Stimulated activated CD4-positive, alpha-beta T cell treated with anti-CD3 and anti-CD28 coated beads, Interleukin-15, amount 100 ng/mL, for 1 hour (primary cell): Measurements from ENCODE around the gene RAB11A.

ENCODE experiments used
- DNase-seq, 2 donors: peaks; one replicate each; pipeline ENCODE4 v3.0.0-alpha.2; 2020; ENCODE audit warnings: low read depth in 1 of 2, low spot score in 1 of 2

The RAB11A gene

GRCh38 chr15:65937476-65937875 lies 68.2 kb downstream of the RAB11A start:
- no peak for DNase-seq

DNA sequence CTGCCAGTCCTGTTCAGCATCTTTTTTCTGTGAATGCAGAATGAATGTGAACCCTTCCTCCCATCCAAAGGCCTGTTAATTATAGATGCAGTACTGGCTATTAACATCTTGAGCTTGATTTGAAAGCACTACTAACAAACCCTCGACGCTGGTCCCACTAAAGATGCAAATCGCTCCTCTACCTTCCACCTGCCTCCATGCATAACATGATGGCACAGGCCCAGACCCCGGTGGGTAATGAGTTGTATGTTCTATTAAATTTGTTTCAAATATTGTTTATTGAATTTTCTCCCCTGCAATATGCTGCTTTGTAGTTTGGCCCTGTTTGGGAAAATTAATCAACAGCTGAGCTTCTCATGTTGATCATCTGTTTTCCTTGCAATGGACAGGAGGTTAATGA lies 69.3 kb downstream of the RAB11A start:
- DNase-seq: no peak

DNA sequence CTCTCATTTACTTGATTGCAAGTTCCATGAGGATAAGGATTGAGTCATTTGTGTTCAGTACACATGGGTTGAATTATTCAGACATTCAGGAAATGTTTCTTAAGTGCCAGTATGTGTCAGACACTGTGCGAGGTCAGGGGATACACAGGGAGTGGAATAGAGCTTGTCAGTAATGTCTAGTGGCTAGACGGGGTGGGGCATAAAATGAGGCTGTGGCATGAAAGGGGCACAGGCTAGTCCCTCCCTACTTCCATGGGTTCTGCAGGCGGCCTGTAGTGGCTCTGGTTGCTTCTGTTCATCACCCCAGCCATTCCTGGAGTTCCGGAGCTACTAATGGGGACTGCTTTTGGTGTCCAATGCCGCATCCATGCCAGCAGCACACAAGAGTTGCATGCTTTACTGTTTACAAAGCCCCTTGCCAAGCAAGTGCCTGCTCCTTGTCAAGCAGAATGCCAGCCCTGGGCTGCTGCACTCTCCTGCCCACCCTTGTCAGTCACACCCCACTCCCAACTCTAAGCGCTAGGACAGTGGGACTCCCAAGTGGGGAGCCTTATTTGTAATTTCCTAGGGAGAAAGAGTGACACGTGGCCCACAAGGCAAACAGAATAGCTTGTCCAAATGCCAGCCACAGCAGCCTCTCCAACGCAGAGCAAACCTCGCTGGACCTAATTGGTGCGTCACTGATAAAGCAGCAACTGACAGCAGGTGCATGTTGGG lies 70.8 kb downstream of the RAB11A start:
- no peak for DNase-seq

DNA sequence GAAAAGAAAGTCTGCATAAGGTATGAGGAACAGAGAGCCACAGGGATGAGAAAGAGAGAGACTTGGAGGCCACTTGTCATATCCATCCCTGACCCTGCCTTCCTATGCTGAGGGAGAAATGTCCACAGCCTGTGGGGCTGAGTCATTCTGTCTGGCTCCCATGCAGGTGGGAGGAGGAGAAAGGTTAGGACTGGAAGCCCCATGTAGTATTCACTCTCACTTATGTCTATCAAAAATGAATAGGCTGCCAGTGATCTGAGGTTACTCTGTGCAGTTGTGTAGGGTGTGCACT lies 71.3 kb downstream of the RAB11A start:
- no peak for DNase-seq
